Cardiac muscle cell (in vitro differentiated cells and primary cell): ENCODE results near the gene HDAC4. TPM values are rescaled to one million over a fixed set of nuclear protein-coding genes. Genes with fewer than 3 reads are reported as not detected.

Experiments
- DNase-seq, 2 donors: peaks; one replicate each; pipeline versions ENCODE4 v3.0.0 to v3.0.0-alpha.2; 2010 to 2017; ENCODE audit warnings: low read depth in 1 of 2, low spot score in 1 of 2
- H3K27ac ChIP-seq: fragments of 200-600 bp; sonication (generic); 2 replicates; pipeline ENCODE4 v1.5.1; 2016
- H3K27me3 ChIP-seq: fragments of 200-600 bp; sonication (generic); 2 replicates; pipeline ENCODE4 v1.6.0; 2016; ENCODE audit warnings: control low read depth
- H3K36me3 ChIP-seq: fragments of 200-600 bp; sonication (generic); 2 replicates; pipeline ENCODE4 v1.5.1; 2016; ENCODE audit warnings: control low read depth
- H3K4me1 ChIP-seq: fragments of 200-600 bp; sonication (generic); 2 replicates; pipeline ENCODE4 v1.8.1; 2017; ENCODE audit warnings: low read depth, mild to moderate bottlenecking, mixed run types
- H3K4me3 ChIP-seq: fragments of 200-600 bp; sonication (generic); 2 replicates; pipeline ENCODE4 v1.5.1; 2016; ENCODE audit warnings: mild to moderate bottlenecking
- H3K9me3 ChIP-seq: fragments of 200-600 bp; sonication (generic); 2 replicates; pipeline ENCODE4 v1.5.1; 2017; ENCODE audit warnings: low read depth, mild to moderate bottlenecking, control low read depth
- CTCF ChIP-seq: IDR thresholded peaks from 2 replicates; pipeline ENCODE4 v1.5.1; 2012; ENCODE audit warnings: low read depth, mild to moderate bottlenecking, low read length
- polyA plus RNA-seq: library from polyadenylated mRNA; unstranded; fragments of >200 nt; fragmentation: Nextera tagmentation; extraction: Ambion mirVana; gene quantifications from 2 replicates; pipeline ENCODE4 v1.2.1, GENCODE V29; 2016
- total RNA-seq: library from RNA; depleted of rRNA; stranded (reverse); fragments of >200 nt; gene quantifications from 2 replicates; pipeline ENCODE4 v1.2.3, GENCODE V29; 2016

HDAC4 gene
- total and polyA plus RNA-seq, 2 experiments from 2014 or later, result 7.0 to 41.6 TPM

GRCh38 chr2:239443102-239443620 is 42.3 kb upstream of the HDAC4 start:
- no peaks in the 10 kb centered on the region for H3K36me3 ChIP-seq
- no peak overlapping the region for H3K27ac ChIP-seq
- H3K4me1 ChIP-seq, result no peaks in the 10 kb centered on the region
- TF ChIP-seq CTCF, result no peak
- no peak for DNase-seq
- H3K9me3 ChIP-seq, result no peaks in the 10 kb centered on the region
- no peaks in the 10 kb centered on the region for H3K27me3 ChIP-seq
- H3K4me3 ChIP-seq, result no peak overlapping the region

- Histone ChIP-seq H3K36me3 (no peaks in the 10 kb centered on the region), H3K4me3 (no peak overlapping the region), H3K27ac (no peak overlapping the region), H3K27me3 (no peaks in the 10 kb centered on the region), H3K9me3 (no peaks in the 10 kb centered on the region), H3K4me1 (no peaks in the 10 kb centered on the region)
- no peak for DNase-seq
- TF ChIP-seq CTCF, result no peak
These were observed 41.4 kb upstream of the HDAC4 start for GRCh38 chr2:239442192-239442591.

- no peak overlapping the region for H3K27ac ChIP-seq
- H3K4me3 ChIP-seq, result no peak overlapping the region
- no peak for TF ChIP-seq CTCF
- no peaks in the 10 kb centered on the region for H3K27me3 ChIP-seq
- H3K9me3 ChIP-seq, result no peaks in the 10 kb centered on the region
- H3K4me1 ChIP-seq, result no peaks in the 10 kb centered on the region
- DNase-seq, result no peak
- H3K36me3 ChIP-seq, result no peaks in the 10 kb centered on the region
These were observed 40.6 kb upstream of the HDAC4 start for GRCh38 chr2:239441261-239442078.

- Histone ChIP-seq H3K27ac (no peak overlapping the region), H3K36me3 (no peaks in the 10 kb centered on the region), H3K27me3 (no peaks in the 10 kb centered on the region), H3K4me3 (no peak overlapping the region), H3K9me3 (no peaks in the 10 kb centered on the region), H3K4me1 (no peaks in the 10 kb centered on the region)
- no peak for DNase-seq
- no peak for TF ChIP-seq CTCF
These were observed 39.7 kb upstream of the HDAC4 start for GRCh38 chr2:239440511-239440959.

- Histone ChIP-seq H3K27me3 (no peaks in the 10 kb centered on the region), H3K4me1 (no peaks in the 10 kb centered on the region), H3K4me3 (no peak overlapping the region), H3K36me3 (no peaks in the 10 kb centered on the region), H3K9me3 (no peaks in the 10 kb centered on the region), H3K27ac (no peak overlapping the region)
- TF ChIP-seq CTCF, result no peak
- DNase-seq, result no peak
These were observed 39.0 kb upstream of the HDAC4 start for GRCh38 chr2:239439754-239440315.
